IMR-90 (cell line): Measurements from ENCODE around the gene MUSTN1.

Source experiments
- BHLHE40 ChIP-seq: fragments of 150-350 bp; IDR thresholded peaks from 2 replicates; pipeline ENCODE4 v1.6.1; 2016; ENCODE audit warnings: mild to moderate bottlenecking, low read depth, low read length
- CHD1 ChIP-seq: IDR thresholded peaks from 2 replicates; pipeline ENCODE4 v1.6.1; 2012; ENCODE audit warnings: low read depth, low read length, improper control_type of control experiment
- MAFK ChIP-seq: IDR thresholded peaks from 2 replicates; pipeline ENCODE4 v1.6.1; 2012; ENCODE audit warnings: low read depth, low read length, improper control_type of control experiment
- NFE2L2 ChIP-seq: fragments of 150-350 bp; IDR thresholded peaks from 2 replicates; pipeline ENCODE4 v1.6.1; 2016; ENCODE audit warnings: low read depth, mild to moderate bottlenecking, low read length
- POLR2A ChIP-seq: IDR thresholded peaks from 2 replicates; pipeline ENCODE4 v1.6.1; 2012; ENCODE audit warnings: mild to moderate bottlenecking, low read depth, low read length
- RAD21 ChIP-seq: IDR thresholded peaks from 2 replicates; pipeline ENCODE4 v1.6.1; 2012; ENCODE audit warnings: low read length, improper control_type of control experiment
- RCOR1 ChIP-seq: IDR thresholded peaks from 2 replicates; pipeline ENCODE4 v1.6.1; 2012; ENCODE audit warnings: mild to moderate bottlenecking, low read length, improper control_type of control experiment; ENCODE audit not compliant: insufficient replicate concordance
- SMC3 ChIP-seq: fragments of 150-350 bp; IDR thresholded peaks from 2 replicates; pipeline ENCODE4 v1.6.1; 2016; ENCODE audit warnings: low read depth, mild to moderate bottlenecking, antibody characterized with exemption, low read length, moderate library complexity
- TF ChIP-seq, protein P1 (sequence below): conservative IDR thresholded peaks from 2 replicates; pipeline ENCODE4 v1.5.1; 2012; ENCODE audit warnings: mild to moderate bottlenecking, low read depth, low read length, improper control_type of control experiment
- TF ChIP-seq, protein P2 (sequence below): fragments of 150-350 bp; IDR thresholded peaks from 2 replicates; pipeline ENCODE4 v1.6.1; 2017; ENCODE audit warnings: mild to moderate bottlenecking, antibody characterized with exemption, low read length, low read depth

DNA sequence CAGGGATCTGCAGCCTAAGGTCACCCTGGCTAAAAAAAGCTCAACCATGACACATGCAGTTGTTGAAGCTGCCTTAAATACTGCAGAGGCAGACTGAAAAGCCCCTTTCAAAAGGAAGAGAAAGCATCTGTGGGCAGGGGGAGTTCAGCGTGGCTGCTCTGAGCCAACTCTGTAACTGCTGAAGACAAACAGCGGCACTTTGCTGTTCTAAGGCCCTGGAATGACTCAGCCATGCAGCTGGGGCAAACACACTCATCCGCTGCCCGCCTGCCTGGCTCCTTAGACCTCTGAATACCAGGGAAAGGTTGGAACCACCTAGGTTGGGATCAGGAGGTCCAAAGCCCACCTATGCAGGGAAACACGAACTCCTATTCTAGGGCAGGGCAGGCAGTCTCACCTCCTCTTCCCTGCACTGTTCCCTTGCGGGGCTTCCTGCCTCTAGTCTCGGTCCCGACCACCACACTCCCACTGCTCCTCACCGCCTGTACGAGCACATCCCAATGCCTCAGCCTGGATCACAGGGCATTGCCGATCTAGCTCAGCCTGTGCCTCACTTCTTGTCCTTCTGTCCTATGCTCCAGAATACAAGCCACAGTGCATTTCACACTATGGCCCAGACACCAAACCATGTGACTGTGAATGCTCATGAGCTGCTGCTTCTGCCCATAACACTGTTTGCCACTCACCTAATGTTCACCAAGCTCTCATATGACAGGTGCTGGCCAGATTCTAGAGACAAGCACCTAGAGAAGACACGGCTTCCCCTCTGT, 6.6 kb upstream of the MUSTN1 start:
- TF ChIP-seq, protein P1, sequence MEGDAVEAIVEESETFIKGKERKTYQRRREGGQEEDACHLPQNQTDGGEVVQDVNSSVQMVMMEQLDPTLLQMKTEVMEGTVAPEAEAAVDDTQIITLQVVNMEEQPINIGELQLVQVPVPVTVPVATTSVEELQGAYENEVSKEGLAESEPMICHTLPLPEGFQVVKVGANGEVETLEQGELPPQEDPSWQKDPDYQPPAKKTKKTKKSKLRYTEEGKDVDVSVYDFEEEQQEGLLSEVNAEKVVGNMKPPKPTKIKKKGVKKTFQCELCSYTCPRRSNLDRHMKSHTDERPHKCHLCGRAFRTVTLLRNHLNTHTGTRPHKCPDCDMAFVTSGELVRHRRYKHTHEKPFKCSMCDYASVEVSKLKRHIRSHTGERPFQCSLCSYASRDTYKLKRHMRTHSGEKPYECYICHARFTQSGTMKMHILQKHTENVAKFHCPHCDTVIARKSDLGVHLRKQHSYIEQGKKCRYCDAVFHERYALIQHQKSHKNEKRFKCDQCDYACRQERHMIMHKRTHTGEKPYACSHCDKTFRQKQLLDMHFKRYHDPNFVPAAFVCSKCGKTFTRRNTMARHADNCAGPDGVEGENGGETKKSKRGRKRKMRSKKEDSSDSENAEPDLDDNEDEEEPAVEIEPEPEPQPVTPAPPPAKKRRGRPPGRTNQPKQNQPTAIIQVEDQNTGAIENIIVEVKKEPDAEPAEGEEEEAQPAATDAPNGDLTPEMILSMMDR = no peak
- TF ChIP-seq POLR2A (no peak), MAFK (no peak), BHLHE40 (no peak), RCOR1 (no peak), RAD21 (no peak), SMC3 (no peak), CHD1 (no peak), NFE2L2 (no peak)
- TF ChIP-seq, protein P2, sequence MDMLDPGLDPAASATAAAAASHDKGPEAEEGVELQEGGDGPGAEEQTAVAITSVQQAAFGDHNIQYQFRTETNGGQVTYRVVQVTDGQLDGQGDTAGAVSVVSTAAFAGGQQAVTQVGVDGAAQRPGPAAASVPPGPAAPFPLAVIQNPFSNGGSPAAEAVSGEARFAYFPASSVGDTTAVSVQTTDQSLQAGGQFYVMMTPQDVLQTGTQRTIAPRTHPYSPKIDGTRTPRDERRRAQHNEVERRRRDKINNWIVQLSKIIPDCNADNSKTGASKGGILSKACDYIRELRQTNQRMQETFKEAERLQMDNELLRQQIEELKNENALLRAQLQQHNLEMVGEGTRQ = no peak
